Naive thymus-derived CD4-positive, alpha-beta T cell (primary cell): ENCODE measurements around the gene MEIOSIN. TPM values are rescaled to one million over a fixed set of nuclear protein-coding genes. Genes with fewer than 3 reads are reported as not detected.

Source experiments
- ATAC-seq: fragments of 150-1000 bp; cut with Tn5 transposase; 2 replicates; pipeline ENCODE4 v1.10.0; 2021; ENCODE audit warnings: mild to moderate bottlenecking, moderate library complexity
- CTCF ChIA-PET: fragments of 350-600 bp; sonication (Branson Sonifier 250); formaldehyde crosslinking; loops from one replicate; lab custom pipeline; 2021; ENCODE audit warnings: antibody characterized with exemption; lab: Charles Lee
- POLR2A ChIA-PET: fragments of 350-600 bp; sonication (Branson Sonifier 250); formaldehyde crosslinking; loops from one replicate; lab custom pipeline; 2021; ENCODE audit warnings: antibody characterized with exemption, inconsistent platforms; lab: Charles Lee
- DNase-seq, 9 donors: peaks; one replicate each; pipeline versions ENCODE4 v3.0.0 to v3.0.0-alpha.2; 2020 to 2022; ENCODE audit warnings: mixed read lengths in 1 of 9
- H3K27ac ChIP-seq: one replicate; pipeline ENCODE4 v1.7.0; 2013; ENCODE audit warnings: mild to moderate bottlenecking, low read depth, low read length, moderate library complexity
- H3K27me3 ChIP-seq, 2 donors: one replicate each; pipeline ENCODE4 v1.7.0; 2013; ENCODE audit warnings: low read length in 2 of 2, mild to moderate bottlenecking in 2 of 2, moderate library complexity in 2 of 2; ENCODE audit not compliant: control insufficient read depth in 2 of 2, insufficient read depth in 2 of 2
- H3K36me3 ChIP-seq, 3 experiments: 1 replicate in 2 of 3; 2 replicates in 1 of 3; pipeline ENCODE4 v1.7.0; 2013; ENCODE audit warnings: low read length in 3 of 3, mild to moderate bottlenecking in 3 of 3, moderate library complexity in 1 of 3; ENCODE audit not compliant: insufficient read depth in 3 of 3, control insufficient read depth in 2 of 3
- H3K4me1 ChIP-seq, 2 donors: one replicate each; pipeline ENCODE4 v1.7.0; 2013; ENCODE audit warnings: low read length in 2 of 2, mild to moderate bottlenecking in 2 of 2, moderate library complexity in 1 of 2; ENCODE audit not compliant: control insufficient read depth in 2 of 2, insufficient read depth in 2 of 2
- H3K4me3 ChIP-seq: 2 replicates; pipeline ENCODE4 v1.7.0; 2013; ENCODE audit warnings: mild to moderate bottlenecking, low read length
- H3K9me3 ChIP-seq, 3 experiments: 1 replicate in 2 of 3; 2 replicates in 1 of 3; pipeline ENCODE4 v1.7.0; 2013; ENCODE audit warnings: low read length in 3 of 3; ENCODE audit not compliant: control insufficient read depth in 2 of 3
- H3K27ac Mint-ChIP-seq, 9 donors: one replicate each; pipeline ENCODE4 v1.8.0; 2020 to 2022; ENCODE audit warnings: mixed read lengths in 9 of 9, mild to moderate bottlenecking in 8 of 9, moderate library complexity in 5 of 9, inconsistent platforms in 2 of 9
- H3K27me3 Mint-ChIP-seq, 5 donors: one replicate each; pipeline ENCODE4 v1.8.0; 2021 to 2022; ENCODE audit warnings: mixed read lengths in 5 of 5, mild to moderate bottlenecking in 1 of 5
- H3K36me3 Mint-ChIP-seq, 5 donors: one replicate each; pipeline ENCODE4 v1.8.0; 2020 to 2022; ENCODE audit warnings: mixed read lengths in 5 of 5, mild to moderate bottlenecking in 3 of 5, inconsistent platforms in 1 of 5
- H3K4me1 Mint-ChIP-seq, 7 donors: one replicate each; pipeline ENCODE4 v1.8.0; 2020 to 2022; ENCODE audit warnings: mixed read lengths in 7 of 7, mild to moderate bottlenecking in 3 of 7, inconsistent platforms in 1 of 7
- H3K4me3 Mint-ChIP-seq, 10 donors: one replicate each; pipeline ENCODE4 v1.8.0; 2020 to 2022; ENCODE audit warnings: mild to moderate bottlenecking in 10 of 10, mixed read lengths in 10 of 10, moderate library complexity in 6 of 10, inconsistent platforms in 2 of 10
- H3K9me3 Mint-ChIP-seq, 11 donors: one replicate each; pipeline ENCODE4 v1.8.0; 2020 to 2022; ENCODE audit warnings: mixed read lengths in 11 of 11, mild to moderate bottlenecking in 4 of 11, inconsistent platforms in 1 of 11, moderate library complexity in 1 of 11
- intact Hi-C, 2 donors: fragments of 100-400 bp; cut with micrococcal nuclease; formaldehyde crosslinking; loops; one replicate each; pipeline ENCODE4 v1.15.1; 2023
- polyA plus RNA-seq, 2 donors: library from polyadenylated mRNA; unstranded; fragments of 300-500 nt; fragmentation: Illumina TruSeq; gene quantifications; one replicate each; pipeline ENCODE4 v1.2.3, GENCODE V29; 2021
- total RNA-seq, 6 experiments: library from RNA in 5 of 6; stranded (reverse) in 5 of 6; gene quantifications; 1 replicate in 5 of 6; 2 replicates in 1 of 6; pipeline ENCODE4 v1.2.3 and lab custom pipeline; 2021 to 2026

The MEIOSIN gene
- total and polyA plus RNA-seq, 7 experiments from 2014 or later = not detected

GRCh38 chr19:45772130-45772840 lies 39.0 kb downstream of the MEIOSIN start:
- CTCF ChIA-PET = interaction anchor here (1.0 to 3.4 kb wide), 2 partner anchors 25 to 45 kb away, joined by 4 to 28 read pairs; no protein-coding TSS in a partner anchor
- ATAC-seq (no peak), DNase-seq (no peak)
- Mint-ChIP-seq H3K27me3 (peaks cover 0 to 22% (median 7%) of the 10 kb centered on the region in 5 donors), H3K27ac (peak overlapping the region in 3 of 9 donors; percentile 9 to 71 (median 14)), H3K4me1 (peaks cover 0 to 16% (median 8%) of the 10 kb centered on the region in 7 donors), H3K4me3 (peak overlapping the region in 5 of 10 donors; percentile 18 to 55 (median 23)), H3K36me3 (peaks cover 0 to 8% (median 6%) of the 10 kb centered on the region in 5 donors), H3K9me3 (no peaks in the 10 kb centered on the region)
- H3K36me3 ChIP-seq = peaks cover 0 to 7% (median 0%) of the 10 kb centered on the region in 3 experiments
- no peak overlapping the region for H3K4me3 ChIP-seq
- POLR2A ChIA-PET = interaction anchor here (0.6 to 1.9 kb wide), 4 partner anchors 10 to 114 kb away, joined by 3 to 8 read pairs (median 4); partner anchors contain the start of gene DMPK
- H3K4me1 ChIP-seq = peaks cover 9 to 13% of the 10 kb centered on the region in 2 donors
- H3K27me3 ChIP-seq = no peaks in the 10 kb centered on the region
- H3K27ac ChIP-seq = no peak overlapping the region
- H3K9me3 ChIP-seq = no peaks in the 10 kb centered on the region
- intact Hi-C loops = loop anchor here in 1 of 2 donors (5.0 kb wide), 2 partner anchors 90 to 240 kb away; partner anchors contain the start of genes FOXA3 and SYMPK

GRCh38 chr19:45772912-45773311 lies 39.7 kb downstream of the MEIOSIN start:
- no peak overlapping the region for H3K27ac Mint-ChIP-seq
- H3K4me1 Mint-ChIP-seq = peaks cover 0 to 16% (median 8%) of the 10 kb centered on the region in 7 donors
- Histone ChIP-seq H3K4me1 (peaks cover 8 to 13% of the 10 kb centered on the region in 2 donors), H3K4me3 (no peak overlapping the region), H3K36me3 (peaks cover 0 to 14% (median 0%) of the 10 kb centered on the region in 3 experiments), H3K27ac (no peak overlapping the region), H3K27me3 (no peaks in the 10 kb centered on the region), H3K9me3 (no peaks in the 10 kb centered on the region)
- peaks cover 0 to 8% (median 6%) of the 10 kb centered on the region in 5 donors for H3K36me3 Mint-ChIP-seq
- no peaks in the 10 kb centered on the region for H3K9me3 Mint-ChIP-seq
- intact Hi-C loops = loop anchor here in 1 of 2 donors (5.0 kb wide), 2 partner anchors 89 to 239 kb away; partner anchors contain the start of genes FOXA3 and SYMPK
- no peak overlapping the region for H3K4me3 Mint-ChIP-seq
- ChIA-PET POLR2A (interaction anchor here (0.6 to 1.9 kb wide), 4 partner anchors 10 to 113 kb away, joined by 3 to 8 read pairs (median 4); partner anchors contain the start of gene DMPK), CTCF (interaction anchor here (1.0 to 3.4 kb wide), 2 partner anchors 24 to 44 kb away, joined by 4 to 28 read pairs; no protein-coding TSS in a partner anchor)
- H3K27me3 Mint-ChIP-seq = peaks cover 0 to 19% (median 7%) of the 10 kb centered on the region in 5 donors
- ATAC-seq (no peak), DNase-seq (no peak)

DNA sequence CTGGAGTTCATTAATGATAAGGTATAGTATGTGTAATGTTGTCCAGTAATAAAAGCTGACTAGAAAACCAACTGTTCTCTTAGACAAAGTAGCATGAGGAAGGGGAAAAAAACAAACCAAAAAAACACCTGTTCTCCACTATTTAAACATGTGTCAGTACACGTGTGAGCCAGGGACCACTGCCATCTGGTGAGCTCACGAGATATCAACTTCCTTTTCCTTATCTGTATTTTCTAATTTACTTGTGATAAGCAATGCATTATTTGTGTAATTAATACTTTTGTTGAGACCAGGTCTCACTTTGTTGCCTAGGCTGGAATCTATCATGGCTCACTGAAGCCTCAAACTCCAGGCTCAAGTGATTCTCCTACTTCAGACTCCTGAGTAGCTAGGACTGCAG lies 40.1 kb downstream of the MEIOSIN start:
- ATAC-seq (no peak), DNase-seq (no peak)
- Mint-ChIP-seq H3K9me3 (no peaks in the 10 kb centered on the region), H3K27ac (no peak overlapping the region), H3K4me1 (peaks cover 0 to 16% (median 10%) of the 10 kb centered on the region in 7 donors), H3K36me3 (peaks cover 0 to 8% (median 6%) of the 10 kb centered on the region in 5 donors), H3K4me3 (no peak overlapping the region), H3K27me3 (peaks cover 0 to 18% (median 8%) of the 10 kb centered on the region in 5 donors)
- ChIA-PET POLR2A (interaction anchor here (0.6 to 1.9 kb wide), 4 partner anchors 9 to 90 kb away, joined by 3 to 8 read pairs (median 4); partner anchors contain the start of gene DMPK), CTCF (interaction anchor here (1.0 to 3.4 kb wide), 2 partner anchors 24 to 44 kb away, joined by 4 to 28 read pairs; no protein-coding TSS in a partner anchor)
- Histone ChIP-seq H3K9me3 (no peaks in the 10 kb centered on the region), H3K27me3 (no peaks in the 10 kb centered on the region), H3K4me1 (peaks cover 6 to 13% of the 10 kb centered on the region in 2 donors), H3K27ac (no peak overlapping the region), H3K36me3 (peaks cover 0 to 15% (median 0%) of the 10 kb centered on the region in 3 experiments), H3K4me3 (no peak overlapping the region)
- intact Hi-C loops = loop anchor here in 1 of 2 donors (5.0 kb wide), 2 partner anchors 89 to 239 kb away; partner anchors contain the start of genes FOXA3 and SYMPK

DNA sequence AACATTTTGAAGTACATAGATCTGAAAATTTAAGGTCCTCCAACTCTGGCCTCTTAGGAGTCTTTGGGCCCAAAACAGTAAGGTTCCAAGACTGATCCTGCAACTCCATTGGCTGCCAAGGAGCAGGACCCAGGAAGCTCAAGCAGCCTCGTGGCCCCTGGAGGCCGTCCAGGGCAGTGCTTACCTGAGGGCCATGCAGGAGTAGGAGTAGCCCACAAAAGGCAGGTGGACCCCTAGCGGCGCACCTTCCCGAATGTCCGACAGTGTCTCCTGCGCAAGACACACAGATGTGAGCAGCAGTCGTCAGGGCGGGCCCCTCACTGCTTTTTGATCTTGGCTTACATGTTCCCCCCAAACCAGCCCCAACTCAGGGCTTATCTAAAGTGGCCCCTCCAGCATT lies 41.5 kb downstream of the MEIOSIN start:
- POLR2A ChIA-PET = no interaction called here
- no peak overlapping the region for H3K4me3 ChIP-seq
- peaks cover 10 to 21% of the 10 kb centered on the region in 2 donors for H3K4me1 ChIP-seq
- Mint-ChIP-seq H3K4me3 (no peak overlapping the region), H3K4me1 (peaks cover 11 to 26% (median 22%) of the 10 kb centered on the region in 7 donors), H3K27me3 (peaks cover 9 to 28% (median 18%) of the 10 kb centered on the region in 5 donors), H3K36me3 (peaks cover 0 to 12% (median 10%) of the 10 kb centered on the region in 5 donors), H3K9me3 (no peaks in the 10 kb centered on the region), H3K27ac (no peak overlapping the region)
- H3K27me3 ChIP-seq = peaks cover 0 to 4% of the 10 kb centered on the region in 2 donors
- no peak overlapping the region for H3K27ac ChIP-seq
- peaks cover 0 to 15% (median 0%) of the 10 kb centered on the region in 3 experiments for H3K36me3 ChIP-seq
- CTCF ChIA-PET = interaction anchor here (3.4 kb wide), 1 partner anchor 22 kb away, joined by 28 read pairs; no protein-coding TSS in a partner anchor
- H3K9me3 ChIP-seq = no peaks in the 10 kb centered on the region
- DNase-seq (no peak), ATAC-seq (no peak)
- intact Hi-C loops = loop anchor here in 1 of 2 donors (5.0 kb wide), 2 partner anchors 88 to 238 kb away; partner anchors contain the start of genes FOXA3 and SYMPK

DNA sequence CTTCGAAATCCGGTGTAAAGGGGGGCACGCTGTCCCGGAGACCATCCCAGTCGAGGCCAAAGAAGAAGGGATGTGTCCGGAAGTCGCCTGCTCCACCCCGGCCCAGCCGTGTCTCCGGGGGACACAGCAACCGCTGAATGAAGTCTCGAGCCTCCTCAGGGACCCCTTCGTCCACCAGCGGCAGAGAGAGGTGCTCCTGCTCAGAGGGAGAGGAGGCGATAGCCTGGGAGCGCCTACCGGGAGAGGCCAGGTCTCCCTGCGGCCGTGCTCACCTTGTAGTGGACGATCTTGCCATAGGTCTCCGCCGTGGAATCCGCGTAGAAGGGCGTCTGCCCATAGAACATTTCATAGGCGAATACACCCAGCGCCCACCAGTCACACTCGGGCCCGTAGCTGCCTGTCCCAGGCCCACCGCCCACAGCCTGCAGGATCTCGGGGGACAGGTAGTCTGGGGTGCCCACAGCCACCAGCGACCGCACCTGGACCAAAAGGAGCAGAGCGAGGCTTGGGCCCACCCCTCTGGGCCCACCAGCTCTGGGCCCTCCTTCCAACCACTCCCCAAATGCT lies 44.2 kb downstream of the MEIOSIN start:
- Histone ChIP-seq H3K4me1 (peaks cover 7 to 17% of the 10 kb centered on the region in 2 donors), H3K27ac (no peak overlapping the region), H3K36me3 (peaks cover 0 to 15% (median 0%) of the 10 kb centered on the region in 3 experiments), H3K27me3 (peaks cover 0 to 18% of the 10 kb centered on the region in 2 donors), H3K4me3 (no peak overlapping the region), H3K9me3 (no peaks in the 10 kb centered on the region)
- Mint-ChIP-seq H3K27ac (no peak overlapping the region), H3K4me3 (peak overlapping the region in 1 of 10 donors; percentile 40), H3K9me3 (no peaks in the 10 kb centered on the region), H3K4me1 (peaks cover 13 to 23% (median 18%) of the 10 kb centered on the region in 7 donors), H3K27me3 (peaks cover 15 to 35% (median 30%) of the 10 kb centered on the region in 5 donors), H3K36me3 (peaks cover 0 to 12% (median 10%) of the 10 kb centered on the region in 5 donors)
- ChIA-PET CTCF (no interaction called here), POLR2A (no interaction called here)
- DNase-seq (no peak), ATAC-seq (no peak)
- intact Hi-C loops = no loop called here
